ENCODE data around the gene UEVLD. TPM values are rescaled to one million over a fixed set of nuclear protein-coding genes. Genes with fewer than 3 reads are reported as not detected.
"Not testable (repeated sequence)": the region's sequence is repeated elsewhere in the genome, so short reads cannot be mapped to it uniquely, and the experiment has no call there.

The UEVLD gene
- polyA plus RNA-seq, 1 donor from 2014 or later: 11.3 TPM

GRCh38 chr11:18599739-18600230 lies 11.3 kb upstream of the UEVLD start, which contains the start of gene MISFA:
Gene MISFA, plus strand, starts transcription at chr11:18599789. Its CDS starts 140 bp downstream, at chr11:18599929.
- Histone ChIP-seq H3K9me2 (ENCODE audit: insufficient read depth, low read length) (no peaks in the 10 kb centered on the region), H3F3A (ENCODE audit: insufficient read depth, low read length, poor library complexity, severe bottlenecking) (no peaks in the 10 kb centered on the region), H3K4me2 (ENCODE audit: low read length) (no peak within 1 kb of the TSS), H2AFZ (ENCODE audit: low read depth, low read length) (no peak within 1 kb of the TSS), H3K36me3 (ENCODE audit: insufficient read depth, low read length) (no peaks in the 10 kb centered on the region), H3K79me2 (replicated peaks; ENCODE audit: insufficient read depth, low read length) (no peaks in the 10 kb centered on the region), H3K27ac (ENCODE audit: low read length) (no peak within 1 kb of the TSS), H3K27me3 (ENCODE audit: insufficient read depth, low read depth, low read length) (no peaks in the 10 kb centered on the region), H3K9ac (ENCODE audit: low read length) (no peak within 1 kb of the TSS), H4K20me1 (ENCODE audit: insufficient read depth) (no peaks in the 10 kb centered on the region), H3K9me3 (ENCODE audit: low read length) (no peaks in the 10 kb centered on the region), H3K4me3 (ENCODE audit: low read length) (no peak within 1 kb of the TSS)
- TF ChIP-seq MXI1 (conservative IDR thresholded peaks at IDR 0.05; ENCODE audit: poor library complexity, severe bottlenecking): no peak
- TF ChIP-seq RAD21 (conservative IDR thresholded peaks at IDR 0.05): no peak
- no peak for TF ChIP-seq TAF1 (IDR thresholded peaks at IDR 0.05; ENCODE audit: low read depth)
- no peak for TF ChIP-seq POLR2AphosphoS5 (IDR thresholded peaks at IDR 0.05)
- no peak for TF ChIP-seq EP300 (conservative IDR thresholded peaks at IDR 0.05; ENCODE audit: poor library complexity, severe bottlenecking)
- no peak for TF ChIP-seq REST (IDR thresholded peaks at IDR 0.05; ENCODE audit: borderline replicate concordance)
- TF ChIP-seq EZH2 (IDR thresholded peaks at IDR 0.05; ENCODE audit: borderline replicate concordance, insufficient read depth, low read length, poor library complexity, severe bottlenecking): no peak
- no peak for TF ChIP-seq CTCF (IDR thresholded peaks at IDR 0.05; ENCODE audit: poor library complexity, severe bottlenecking)
- no peak for TF ChIP-seq SMC3 (conservative IDR thresholded peaks at IDR 0.05; ENCODE audit: poor library complexity)

- H4K20me1 ChIP-seq (ENCODE audit: insufficient read depth): no peaks in the 10 kb centered on the region
- no peaks in the 10 kb centered on the region for H3K9me2 ChIP-seq (ENCODE audit: insufficient read depth, low read length)
- H3K9me3 ChIP-seq (ENCODE audit: low read length): no peaks in the 10 kb centered on the region
- no peaks in the 10 kb centered on the region for H3K27me3 ChIP-seq (ENCODE audit: insufficient read depth, low read depth, low read length)
- H3K36me3 ChIP-seq (ENCODE audit: insufficient read depth, low read length): no peaks in the 10 kb centered on the region
- no peaks in the 10 kb centered on the region for H3K79me2 ChIP-seq (replicated peaks; ENCODE audit: insufficient read depth, low read length)
- no peaks in the 10 kb centered on the region for H3F3A ChIP-seq (ENCODE audit: insufficient read depth, low read length, poor library complexity, severe bottlenecking)
- H2AFZ ChIP-seq (ENCODE audit: low read depth, low read length): no peak overlapping the region
- no peak overlapping the region for H3K27ac ChIP-seq (ENCODE audit: low read length)
- no peak overlapping the region for H3K9ac ChIP-seq (ENCODE audit: low read length)
- H3K4me2 ChIP-seq (ENCODE audit: low read length): no peak overlapping the region
- no peak for TF ChIP-seq MXI1 (conservative IDR thresholded peaks at IDR 0.05; ENCODE audit: poor library complexity, severe bottlenecking)
- TF ChIP-seq POLR2AphosphoS5 (IDR thresholded peaks at IDR 0.05): no peak
- TF ChIP-seq EZH2 (IDR thresholded peaks at IDR 0.05; ENCODE audit: borderline replicate concordance, insufficient read depth, low read length, poor library complexity, severe bottlenecking): no peak
- no peak for TF ChIP-seq SMC3 (conservative IDR thresholded peaks at IDR 0.05; ENCODE audit: poor library complexity)
- no peak for TF ChIP-seq TAF1 (IDR thresholded peaks at IDR 0.05; ENCODE audit: low read depth)
- no peak for TF ChIP-seq CTCF (IDR thresholded peaks at IDR 0.05; ENCODE audit: poor library complexity, severe bottlenecking)
- no peak for TF ChIP-seq REST (IDR thresholded peaks at IDR 0.05; ENCODE audit: borderline replicate concordance)
- TF ChIP-seq RAD21 (conservative IDR thresholded peaks at IDR 0.05): no peak
- TF ChIP-seq EP300 (conservative IDR thresholded peaks at IDR 0.05; ENCODE audit: poor library complexity, severe bottlenecking): no peak
- H3K4me3 ChIP-seq (ENCODE audit: low read length): no peak overlapping the region
Measured at GRCh38 chr11:18594999-18595749, 6.6 kb upstream of the UEVLD start.

- not testable (repeated sequence) for H3K27ac ChIP-seq (ENCODE audit: low read length); H3K27me3 ChIP-seq (ENCODE audit: insufficient read depth, low read depth, low read length); H4K20me1 ChIP-seq (ENCODE audit: insufficient read depth); H3K9ac ChIP-seq (ENCODE audit: low read length); H3K4me3 ChIP-seq (ENCODE audit: low read length); H3K79me2 ChIP-seq (replicated peaks; ENCODE audit: insufficient read depth, low read length); H3K9me2 ChIP-seq (ENCODE audit: insufficient read depth, low read length); H3F3A ChIP-seq (ENCODE audit: insufficient read depth, low read length, poor library complexity, severe bottlenecking); H2AFZ ChIP-seq (ENCODE audit: low read depth, low read length); H3K4me2 ChIP-seq (ENCODE audit: low read length); H3K9me3 ChIP-seq (ENCODE audit: low read length); H3K36me3 ChIP-seq (ENCODE audit: insufficient read depth, low read length)
Measured at GRCh38 chr11:18594088-18594487, 5.6 kb upstream of the UEVLD start.
